ENCODE results near the gene CEP131.

GRCh38 chr17:81260641-81261040 lies 37.9 kb upstream of the CEP131 start:
- no peak for TF ChIP-seq HDGF (IDR thresholded peaks at IDR 0.05; ENCODE audit: borderline replicate concordance)
- no peak for TF ChIP-seq FOXA1 (IDR thresholded peaks at IDR 0.05)
- no peak for TF ChIP-seq TARDBP (IDR thresholded peaks at IDR 0.05)
- no peak for TF ChIP-seq ELF4 (IDR thresholded peaks at IDR 0.05)
- TF ChIP-seq NFRKB (IDR thresholded peaks at IDR 0.05) = no peak
- TF ChIP-seq, protein P1, sequence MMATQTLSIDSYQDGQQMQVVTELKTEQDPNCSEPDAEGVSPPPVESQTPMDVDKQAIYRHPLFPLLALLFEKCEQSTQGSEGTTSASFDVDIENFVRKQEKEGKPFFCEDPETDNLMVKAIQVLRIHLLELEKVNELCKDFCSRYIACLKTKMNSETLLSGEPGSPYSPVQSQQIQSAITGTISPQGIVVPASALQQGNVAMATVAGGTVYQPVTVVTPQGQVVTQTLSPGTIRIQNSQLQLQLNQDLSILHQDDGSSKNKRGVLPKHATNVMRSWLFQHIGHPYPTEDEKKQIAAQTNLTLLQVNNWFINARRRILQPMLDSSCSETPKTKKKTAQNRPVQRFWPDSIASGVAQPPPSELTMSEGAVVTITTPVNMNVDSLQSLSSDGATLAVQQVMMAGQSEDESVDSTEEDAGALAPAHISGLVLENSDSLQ (IDR thresholded peaks at IDR 0.05) = no peak
- no peak for TF ChIP-seq FOXK2 (IDR thresholded peaks at IDR 0.05)
- TF ChIP-seq BHLHE40 (IDR thresholded peaks at IDR 0.05; ENCODE audit: borderline replicate concordance) = no peak
